Stimulated activated CD8-positive, alpha-beta memory T cell treated with anti-CD3 and anti-CD28 coated beads, Interleukin-2, amount 100 ng/mL, for 1 hour (primary cell): Measurements from ENCODE around the gene KCNMA1.

Source experiments
- DNase-seq, 2 donors: peaks; one replicate each; pipeline ENCODE4 v3.0.0-alpha.2; 2020; ENCODE audit warnings: low read depth in 2 of 2

KCNMA1 gene

DNA sequence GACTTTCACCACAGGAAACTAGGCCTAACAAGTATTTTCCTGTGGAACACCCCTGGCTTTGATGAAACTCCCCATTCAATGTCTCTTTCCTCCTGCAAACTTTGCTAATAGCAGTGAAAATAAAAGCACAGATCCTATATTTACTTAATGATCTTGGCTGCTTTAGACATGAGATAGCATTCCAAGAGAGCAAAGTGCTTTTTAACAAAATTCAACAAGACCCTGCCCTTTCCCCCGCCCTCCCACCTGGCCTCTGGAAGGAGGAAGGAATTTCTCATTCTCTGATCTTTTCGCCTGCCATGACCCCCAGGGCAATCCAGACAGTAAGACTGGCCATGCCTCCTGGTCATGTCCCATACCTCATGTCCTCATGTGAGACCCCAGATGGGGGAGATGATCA, 185.7 kb downstream of the KCNMA1 start:
- DNase-seq: no peak

DNA sequence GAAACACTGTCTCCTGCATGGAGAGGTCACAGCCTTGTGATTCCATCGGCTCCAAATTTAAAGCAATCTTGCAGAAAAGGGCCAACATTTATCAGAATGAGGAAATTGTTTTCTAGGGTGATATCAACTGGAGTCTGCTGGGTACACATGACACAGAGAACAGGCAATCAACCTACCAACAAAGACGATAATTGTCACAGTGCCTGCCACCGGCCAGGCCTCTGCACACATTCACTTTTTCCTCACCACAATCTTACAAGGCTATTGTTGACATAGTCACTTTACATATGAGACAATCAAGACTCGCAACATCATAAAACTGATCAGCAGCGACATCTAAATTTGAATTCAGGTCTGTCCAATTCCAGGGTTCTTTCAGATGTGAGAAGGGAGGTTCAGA, 189.4 kb downstream of the KCNMA1 start:
- DNase-seq: no peak

DNA sequence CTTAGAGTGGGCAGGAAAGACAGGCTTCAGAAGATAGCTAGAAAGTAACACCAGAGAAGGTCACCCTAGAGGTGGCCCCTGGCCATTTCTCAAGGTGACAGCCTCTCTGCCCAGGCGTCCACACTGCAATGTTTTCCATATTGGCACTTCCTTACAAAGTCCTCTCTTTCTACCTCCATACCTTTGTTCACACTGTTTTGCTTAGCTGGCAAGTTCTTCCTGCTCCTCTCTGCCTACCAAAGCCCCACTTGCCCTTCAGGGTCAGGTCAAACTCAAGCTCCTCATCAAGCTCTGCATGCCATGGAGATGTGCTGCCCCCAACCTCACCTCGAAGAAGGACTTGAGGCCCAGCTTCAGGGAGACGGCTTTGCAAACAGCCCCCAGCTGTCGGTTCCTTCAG, 190.9 kb downstream of the KCNMA1 start:
- DNase-seq: no peak

GRCh38 chr10:77445547-77445946, 192.1 kb downstream of the KCNMA1 start:
- DNase-seq: no peak

GRCh38 chr10:77444041-77444440, 193.6 kb downstream of the KCNMA1 start:
- no peak for DNase-seq

DNA sequence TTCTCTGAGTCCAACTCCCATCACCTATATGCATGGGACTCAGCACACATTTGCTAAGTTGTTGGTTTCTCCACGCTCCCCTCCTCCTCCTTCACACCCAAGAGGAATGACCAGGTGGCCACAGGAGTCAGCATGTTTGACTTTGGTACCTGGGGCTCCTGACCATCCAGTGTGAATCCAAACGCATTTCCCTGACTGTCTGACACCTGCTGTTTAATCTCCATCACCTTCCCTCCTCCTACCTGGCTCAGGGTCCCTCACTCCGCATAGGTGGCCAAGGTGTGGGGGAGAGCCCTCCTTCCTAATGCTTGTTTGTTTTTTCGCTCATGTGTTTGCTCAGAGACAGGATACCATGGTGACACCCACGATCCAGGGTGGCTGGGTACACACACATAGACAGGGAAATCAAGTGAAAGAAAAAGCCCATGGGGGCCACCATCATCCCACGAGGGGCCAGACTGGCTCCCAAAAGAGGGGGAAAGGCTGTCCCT, 194.9 kb downstream of the KCNMA1 start:
- no peak for DNase-seq

GRCh38 chr10:77441353-77442166, 196.0 kb downstream of the KCNMA1 start:
- DNase-seq: no peak

- DNase-seq: no peak
Measured at GRCh38 chr10:77436257-77436975, 201.2 kb downstream of the KCNMA1 start.

- no peak for DNase-seq
Measured at GRCh38 chr10:77433546-77433945, 204.1 kb downstream of the KCNMA1 start.

- DNase-seq: no peak
Measured at GRCh38 chr10:77431980-77432797, 205.4 kb downstream of the KCNMA1 start.

DNA sequence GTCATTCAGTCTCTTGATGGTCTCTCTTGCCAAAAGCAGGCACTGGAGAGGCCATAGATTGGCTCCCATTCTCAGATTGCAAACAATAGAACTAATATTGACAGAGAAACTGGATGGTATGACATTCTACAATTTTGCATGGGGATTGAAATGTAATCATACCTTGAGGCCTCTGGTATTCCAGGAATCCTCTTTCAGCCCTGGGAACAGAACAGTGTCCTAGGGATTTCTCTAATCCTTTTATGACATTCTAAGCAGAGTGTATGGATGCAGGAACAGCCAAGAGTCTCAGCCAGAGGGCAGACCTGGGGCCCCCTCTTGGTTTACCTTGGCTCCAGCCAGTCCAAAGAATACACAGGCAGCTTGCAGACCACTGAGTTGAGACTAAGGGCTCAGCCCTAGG, 206.4 kb downstream of the KCNMA1 start:
- no peak for DNase-seq

DNA sequence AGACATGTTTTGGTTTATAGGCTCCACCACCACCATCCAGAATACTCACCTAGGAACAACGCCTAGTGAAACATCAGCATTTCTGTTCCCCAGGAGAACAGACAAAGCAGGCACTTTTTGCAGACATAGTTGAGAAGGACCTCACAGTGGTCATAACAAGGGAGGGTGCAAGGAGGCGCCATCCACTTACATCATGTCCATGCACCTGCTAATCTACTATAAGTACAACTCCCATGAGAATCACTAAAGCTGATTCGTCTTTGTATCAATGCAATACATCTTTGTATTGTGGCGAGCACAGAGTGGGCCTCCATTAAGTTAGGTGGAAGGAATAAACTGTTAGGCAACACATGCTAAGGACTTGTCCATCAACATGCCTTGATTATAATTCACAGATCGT, 207.1 kb downstream of the KCNMA1 start:
- DNase-seq: no peak

DNA sequence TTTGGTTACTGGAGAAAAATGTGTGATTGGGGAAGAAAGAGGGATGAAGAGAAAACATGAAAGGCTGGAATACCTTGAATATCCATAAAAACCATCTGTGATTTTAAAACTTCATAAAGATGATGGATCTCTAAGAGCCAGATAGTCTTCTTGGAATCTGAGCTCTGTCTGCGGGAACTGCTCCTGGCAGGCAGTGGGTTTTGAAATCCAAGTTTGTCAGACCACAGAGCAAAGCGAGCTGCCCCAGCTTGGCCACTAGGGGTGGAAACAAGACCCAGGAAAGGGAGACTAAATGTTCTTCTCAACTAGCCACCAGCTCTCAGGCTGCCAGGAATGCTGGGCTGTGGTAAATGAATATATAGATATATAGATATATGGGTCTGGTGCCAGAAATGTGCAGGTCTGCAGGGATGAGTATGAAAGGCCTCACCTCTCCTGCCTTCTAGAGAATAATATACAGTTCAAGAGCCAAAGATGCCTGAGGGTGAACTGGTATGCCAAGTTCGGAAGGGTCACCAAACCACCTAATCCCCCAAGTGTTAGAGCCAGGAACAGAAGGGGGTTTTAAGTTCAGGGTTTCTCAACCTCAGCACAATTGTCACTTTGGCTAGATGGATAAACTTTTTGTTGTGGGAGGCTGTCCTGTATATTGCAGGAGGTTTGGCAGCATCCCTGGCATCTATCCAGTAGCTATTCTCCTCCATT, 208.8 kb downstream of the KCNMA1 start:
- DNase-seq: no peak

DNA sequence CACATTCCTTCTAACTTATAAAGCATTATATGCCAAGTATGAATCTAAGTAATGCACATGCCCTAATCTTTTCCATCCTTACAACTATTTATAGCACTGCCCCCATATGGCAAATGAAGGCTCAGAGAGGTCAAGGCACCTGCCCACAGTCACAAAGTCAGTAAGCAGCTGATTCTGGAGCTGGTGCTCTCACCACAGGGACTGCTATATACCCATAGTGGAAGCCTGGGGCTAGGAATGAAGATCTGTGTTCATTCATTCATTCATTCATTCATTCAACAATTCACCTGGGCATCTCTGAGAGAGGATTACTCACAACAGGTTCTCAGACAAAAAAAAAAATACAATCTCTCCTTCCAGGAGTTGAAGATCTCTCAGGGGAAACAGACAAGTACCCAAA, 213.4 kb downstream of the KCNMA1 start:
- no peak for DNase-seq

GRCh38 chr10:77422491-77423338, 214.9 kb downstream of the KCNMA1 start:
- DNase-seq: no peak

- DNase-seq: no peak
Measured at GRCh38 chr10:77421591-77421990, 216.0 kb downstream of the KCNMA1 start.

DNA sequence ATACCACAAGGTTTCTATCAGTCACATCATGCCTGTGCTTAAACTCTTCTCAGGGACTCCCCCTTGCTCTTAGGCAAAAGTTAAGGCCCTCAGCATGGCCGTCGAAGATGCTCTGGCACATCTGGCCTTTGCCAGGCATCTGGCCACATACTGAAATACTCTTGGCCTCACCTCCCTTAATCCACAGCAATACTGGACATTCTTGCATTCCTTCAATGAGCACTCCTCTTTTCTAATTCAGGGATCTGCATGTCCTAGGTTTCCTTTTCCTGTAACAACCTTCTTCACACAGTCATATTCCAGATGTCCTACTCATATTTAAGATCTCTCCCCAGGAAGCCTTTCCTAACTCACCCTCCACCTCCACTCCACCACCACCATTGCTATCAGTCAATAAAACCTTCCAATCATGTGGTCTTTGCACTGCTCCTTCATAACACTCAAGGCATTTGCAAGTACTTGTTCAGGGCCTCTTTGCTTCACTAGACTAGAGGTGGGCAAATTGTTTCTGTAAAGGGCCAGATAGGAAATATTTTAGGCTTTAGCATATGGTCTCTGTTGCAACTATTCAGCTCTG, 216.6 kb downstream of the KCNMA1 start:
- DNase-seq: no peak

DNA sequence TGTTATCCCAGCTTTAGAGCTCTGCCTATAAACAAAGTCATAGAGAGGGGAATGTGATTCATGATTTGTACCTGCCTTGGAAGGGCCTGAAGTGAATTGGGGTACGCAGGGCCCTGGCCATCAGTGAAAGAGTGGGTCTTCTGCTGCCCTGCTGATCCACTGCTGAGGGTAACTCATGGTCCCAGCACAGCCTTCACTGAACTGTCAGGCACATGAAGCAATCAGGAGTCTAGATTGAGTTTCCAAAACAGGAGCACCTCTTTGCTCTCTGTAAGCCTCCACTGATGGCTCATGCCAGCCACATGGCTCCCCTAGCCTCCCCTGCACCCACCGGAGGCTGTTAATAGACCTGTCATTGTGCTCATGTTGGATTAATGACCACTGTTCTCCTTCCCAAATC, 217.6 kb downstream of the KCNMA1 start:
- DNase-seq: no peak

DNA sequence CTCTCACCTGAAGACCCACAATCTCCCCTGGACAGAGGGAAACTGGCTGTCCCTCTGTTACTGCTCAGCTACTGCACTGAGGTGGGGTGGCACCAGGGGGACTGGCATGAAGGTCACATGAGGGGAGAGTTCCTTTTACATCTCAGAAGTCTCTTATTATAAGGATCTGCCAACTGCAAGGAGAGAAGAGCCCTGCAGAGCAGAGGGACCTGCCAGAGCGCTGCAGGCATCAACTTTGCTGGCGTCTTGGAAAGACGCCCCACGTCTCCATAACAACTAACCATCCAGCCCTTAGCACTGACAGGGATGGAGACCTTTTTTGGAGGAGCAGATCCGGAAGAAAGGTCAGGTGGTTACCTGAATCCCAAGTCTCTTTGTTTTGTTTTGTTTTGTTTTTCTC, 218.6 kb downstream of the KCNMA1 start:
- DNase-seq: no peak
